Testis (tissue), 3 donors: ENCODE data around the gene HOXA6. TPM values are rescaled to one million over a fixed set of nuclear protein-coding genes. Genes with fewer than 3 reads are reported as not detected.

ENCODE experiments used
- DNase-seq: peaks from one replicate; pipeline ENCODE4 v3.0.0-alpha.2; 2019
- H3K27ac ChIP-seq, 2 donors: fragments of 200-600 bp; sonication (generic); one replicate each; pipeline ENCODE4 v1.5.1; 2019
- H3K27me3 ChIP-seq: fragments of 200-600 bp; sonication (generic); one replicate; pipeline ENCODE4 v1.5.1; 2019
- H3K36me3 ChIP-seq: fragments of 200-600 bp; sonication (generic); one replicate; pipeline ENCODE4 v1.5.1; 2017; ENCODE audit warnings: low read depth; ENCODE audit errors: missing control alignments
- H3K4me1 ChIP-seq: fragments of 200-600 bp; sonication (generic); one replicate; pipeline ENCODE4 v1.5.1; 2019
- H3K4me3 ChIP-seq, 2 donors: fragments of 200-600 bp; sonication (generic); one replicate each; pipeline ENCODE4 v1.5.1; 2017 to 2019
- H3K9me3 ChIP-seq: fragments of 200-600 bp; sonication (generic); one replicate; pipeline ENCODE4 v1.5.1; 2017
- POLR2A ChIP-seq: fragments of 450-650 bp; IDR thresholded peaks from one replicate; pipeline ENCODE4 v1.6.1; 2017; ENCODE audit warnings: antibody characterized with exemption, mild to moderate bottlenecking, moderate library complexity
- WGBS, 2 donors: methylation state at CpG; one replicate each; pipeline ENCODE4 v1.1.5; 2018; 5-methylcytosine and 5-hydroxymethylcytosine counted together
- intact Hi-C: fragments of 100-400 bp; cut with DNase I; formaldehyde crosslinking; loops from one replicate; pipeline ENCODE4 v1.15.1; 2023; ENCODE audit warnings: low total_unique reads
- polyA plus RNA-seq: library from polyadenylated mRNA; stranded (reverse); fragments of 350-450 nt; fragmentation: Illumina TruSeq; extraction: RNeasy Lipid Tissue Mini Kit (QIAGEN cat#74804); gene quantifications from one replicate; pipeline ENCODE4 v1.2.3, GENCODE V29; 2014; ENCODE audit warnings: low read depth, low replicate concordance; ENCODE audit not compliant: insufficient read depth
- total RNA-seq, 2 donors: library from RNA; depleted of rRNA; stranded (reverse); fragments of >200 nt; gene quantifications; one replicate each; pipeline ENCODE4 v1.2.3, GENCODE V29; 2016
- TF ChIP-seq, protein P1 (sequence below), 3 experiments: fragments of 450-650 bp in 2 of 3; fragments of 200-600 bp in 1 of 3; sonication (generic) in 1 of 3; IDR thresholded peaks; one replicate each; pipeline ENCODE4 v1.5.1; 2016 to 2019; ENCODE audit warnings: antibody characterized with exemption in 3 of 3, mild to moderate bottlenecking in 2 of 3, moderate library complexity in 1 of 3

The HOXA6 gene
- total and polyA plus RNA-seq, 3 donors from 2014 or later, result 0.37 TPM; not detected in 2

DNA sequence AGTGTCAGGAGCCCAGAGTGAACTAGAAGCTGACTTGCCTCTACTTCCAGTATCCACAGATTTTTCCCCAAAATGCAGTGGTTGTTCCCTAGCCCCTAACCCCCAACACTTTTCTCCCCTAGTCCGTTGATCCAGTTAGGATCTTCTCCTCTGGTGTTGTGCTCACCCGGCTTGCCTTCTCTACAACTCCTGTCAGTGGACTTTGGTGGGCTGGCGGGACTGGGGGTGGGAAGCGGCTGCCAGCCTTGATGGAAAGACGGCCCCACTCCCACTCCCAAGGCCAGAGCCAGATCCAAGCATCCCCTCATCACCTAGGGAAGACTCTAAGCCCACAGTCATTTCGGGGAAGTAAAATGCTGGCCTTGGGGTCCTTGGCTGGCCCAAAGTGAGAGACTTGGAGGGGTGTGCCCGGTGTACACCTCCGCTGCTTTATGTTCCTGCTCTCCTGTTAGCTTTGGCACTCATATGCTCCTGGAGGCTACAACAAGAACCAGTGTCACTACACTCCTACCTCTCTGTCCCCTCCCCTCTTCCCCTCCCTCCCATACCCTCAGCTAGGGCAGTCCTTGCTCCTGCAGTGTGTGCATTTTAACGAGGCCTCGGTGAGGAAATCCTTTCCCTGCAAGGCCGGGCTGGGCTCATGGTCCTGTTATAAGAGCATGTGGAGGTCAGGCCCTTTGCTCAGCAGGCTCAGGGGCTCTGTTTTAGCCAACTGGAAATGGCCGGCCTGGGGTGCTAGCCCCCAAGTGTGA, 27.5 kb upstream of the HOXA6 start:
- Histone ChIP-seq H3K27me3 (no peaks in the 10 kb centered on the region), H3K36me3 (no peaks in the 10 kb centered on the region), H3K4me1 (peaks cover 12% of the 10 kb centered on the region), H3K9me3 (no peaks in the 10 kb centered on the region), H3K4me3 (no peak overlapping the region), H3K27ac (no peak overlapping the region)
- WGBS, 2 donors, result 48 to 54% methylated on average over 11 to 12 of the region's 12 CpGs
- DNase-seq, result no peak
- no peak for TF ChIP-seq POLR2A
- TF ChIP-seq, protein P1, sequence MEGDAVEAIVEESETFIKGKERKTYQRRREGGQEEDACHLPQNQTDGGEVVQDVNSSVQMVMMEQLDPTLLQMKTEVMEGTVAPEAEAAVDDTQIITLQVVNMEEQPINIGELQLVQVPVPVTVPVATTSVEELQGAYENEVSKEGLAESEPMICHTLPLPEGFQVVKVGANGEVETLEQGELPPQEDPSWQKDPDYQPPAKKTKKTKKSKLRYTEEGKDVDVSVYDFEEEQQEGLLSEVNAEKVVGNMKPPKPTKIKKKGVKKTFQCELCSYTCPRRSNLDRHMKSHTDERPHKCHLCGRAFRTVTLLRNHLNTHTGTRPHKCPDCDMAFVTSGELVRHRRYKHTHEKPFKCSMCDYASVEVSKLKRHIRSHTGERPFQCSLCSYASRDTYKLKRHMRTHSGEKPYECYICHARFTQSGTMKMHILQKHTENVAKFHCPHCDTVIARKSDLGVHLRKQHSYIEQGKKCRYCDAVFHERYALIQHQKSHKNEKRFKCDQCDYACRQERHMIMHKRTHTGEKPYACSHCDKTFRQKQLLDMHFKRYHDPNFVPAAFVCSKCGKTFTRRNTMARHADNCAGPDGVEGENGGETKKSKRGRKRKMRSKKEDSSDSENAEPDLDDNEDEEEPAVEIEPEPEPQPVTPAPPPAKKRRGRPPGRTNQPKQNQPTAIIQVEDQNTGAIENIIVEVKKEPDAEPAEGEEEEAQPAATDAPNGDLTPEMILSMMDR (IDR thresholded peaks at IDR 0.05), result no peak
- intact Hi-C loops, result no loop called here

DNA sequence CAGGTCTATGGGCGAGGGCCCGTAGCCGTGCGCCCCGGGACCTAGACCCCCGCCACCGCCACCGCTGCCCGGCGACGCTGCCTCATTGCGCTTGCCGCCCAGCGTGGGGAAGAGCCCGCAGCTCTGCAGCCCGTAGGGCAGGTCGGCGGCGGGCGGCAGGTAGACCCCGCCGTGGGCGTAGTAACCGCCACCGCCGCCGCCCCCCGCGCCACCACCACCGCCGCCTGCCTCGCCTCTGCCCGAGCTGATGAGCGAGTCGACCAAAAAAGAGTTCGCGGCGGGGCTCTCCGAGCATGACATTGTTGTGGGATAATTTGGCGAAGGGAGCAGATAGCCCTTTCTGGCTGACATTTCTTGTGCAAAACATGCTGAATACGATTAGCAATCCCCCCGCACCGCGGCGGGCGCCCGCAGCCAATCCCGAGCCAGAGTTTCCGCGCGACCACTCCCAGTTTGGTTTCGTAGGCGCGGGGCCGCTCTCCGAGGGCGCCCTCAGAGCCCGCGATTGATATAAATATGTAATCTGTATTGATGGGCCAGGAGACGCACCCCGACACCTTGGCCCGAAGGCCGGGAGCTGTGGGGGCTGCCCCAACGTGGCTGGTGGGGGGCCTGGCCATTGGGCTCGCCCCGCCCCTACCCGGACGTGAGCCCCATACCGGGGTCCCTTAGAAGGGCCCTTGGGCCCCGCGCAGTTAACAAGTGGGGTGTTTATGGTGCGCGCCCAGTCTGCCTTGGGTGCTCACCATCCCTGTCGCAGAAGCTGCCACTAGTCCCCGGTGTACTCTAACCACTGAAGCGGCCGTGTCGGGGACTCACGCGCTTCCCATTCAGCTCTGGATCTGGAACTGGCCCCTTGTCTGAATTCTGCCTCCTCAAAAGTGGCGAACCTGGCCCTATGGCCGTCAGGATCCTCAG, 26.6 kb upstream of the HOXA6 start, which contains the start of gene HOXA10:
HOXA10 (minus strand) TSS at position 365 of the 918 bp plus-strand sequence; CDS start at position 351, 14 bp downstream.
- no peak for DNase-seq
- Histone ChIP-seq H3K4me1 (peaks cover 12% of the 10 kb centered on the region), H3K27ac (no peak within 1 kb of the TSS), H3K9me3 (no peaks in the 10 kb centered on the region), H3K4me3 (peak within 1 kb of the TSS; percentile 39 to 53), H3K36me3 (no peaks in the 10 kb centered on the region), H3K27me3 (no peaks in the 10 kb centered on the region)
- TF ChIP-seq, protein P1 (IDR thresholded peaks at IDR 0.05), result no peak
- TF ChIP-seq POLR2A, result no peak
- 8 to 15% methylated on average over 6 to 73 of the region's 82 CpGs for WGBS, 2 donors
- intact Hi-C loops, result no loop called here

DNA sequence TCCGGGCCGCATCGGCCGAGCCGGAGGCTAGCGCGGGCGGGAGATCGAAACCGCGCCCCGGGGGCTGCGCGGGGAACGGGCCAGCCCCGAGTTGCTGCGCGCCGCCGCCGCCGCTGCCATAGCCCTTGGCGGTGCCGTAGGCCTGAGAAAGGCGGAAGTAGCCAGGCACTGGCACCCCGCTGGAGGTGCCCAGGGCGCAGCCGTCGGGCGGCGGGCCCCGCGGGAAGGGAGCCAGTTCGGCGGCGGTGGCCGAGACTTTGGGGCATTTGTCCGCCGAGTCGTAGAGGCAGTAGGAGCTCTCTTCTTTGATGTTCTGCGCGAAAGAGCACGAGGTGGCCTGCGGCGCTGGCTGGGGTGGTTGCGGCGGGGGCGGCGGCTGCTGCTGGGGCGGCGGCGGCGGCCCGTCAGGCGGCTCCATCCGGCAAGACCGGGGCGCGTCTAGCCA, 26.0 kb upstream of the HOXA6 start:
- H3K4me1 ChIP-seq, result peaks cover 12% of the 10 kb centered on the region
- H3K27ac ChIP-seq, result no peak overlapping the region
- DNase-seq, result no peak
- H3K36me3 ChIP-seq, result no peaks in the 10 kb centered on the region
- no peaks in the 10 kb centered on the region for H3K9me3 ChIP-seq
- TF ChIP-seq POLR2A, result no peak
- TF ChIP-seq, protein P1 (IDR thresholded peaks at IDR 0.05), result no peak
- intact Hi-C loops, result no loop called here
- no peaks in the 10 kb centered on the region for H3K27me3 ChIP-seq
- 0 to 1% methylated on average over 18 to 24 of the region's 59 CpGs for WGBS, 2 donors
- H3K4me3 ChIP-seq, result peak overlapping the region; percentile 39 to 53

DNA sequence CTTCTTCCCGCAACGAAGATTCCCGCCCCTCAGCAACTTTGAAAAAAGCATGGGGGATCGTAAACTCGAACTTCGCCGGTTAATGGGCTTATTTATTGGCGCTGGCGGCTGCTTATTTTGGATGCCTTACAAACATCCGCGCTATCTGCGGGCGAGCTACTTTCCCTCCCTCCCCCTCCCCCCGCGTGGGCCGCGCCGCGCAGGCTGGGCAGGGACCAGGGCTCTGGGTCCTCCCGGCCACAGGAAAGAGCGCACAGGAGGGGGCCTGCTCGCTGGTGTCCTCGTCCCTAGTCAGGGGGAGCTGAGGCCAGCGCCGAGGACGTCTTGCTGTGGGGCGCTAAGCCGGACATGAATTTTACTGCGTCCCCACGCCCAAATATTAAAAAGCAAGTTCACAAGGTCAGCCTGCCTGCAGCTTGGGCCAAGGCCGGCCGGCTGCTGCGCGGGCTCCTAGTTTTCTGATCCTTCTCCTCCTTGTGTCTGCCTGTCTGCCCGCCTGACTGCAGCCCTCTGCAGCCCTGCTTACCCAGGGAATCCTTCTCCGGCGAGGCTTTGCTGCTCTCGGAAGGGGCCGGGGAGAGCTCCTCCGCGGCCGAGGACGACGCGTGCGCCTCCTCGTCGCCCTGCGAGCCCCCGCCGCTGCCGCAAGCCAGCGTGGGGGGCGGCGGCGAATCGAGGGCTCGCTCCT, 25.4 kb upstream of the HOXA6 start:
- Histone ChIP-seq H3K4me1 (peaks cover 12% of the 10 kb centered on the region), H3K4me3 (peak overlapping the region; percentile 39 to 53), H3K27ac (no peak overlapping the region), H3K27me3 (no peaks in the 10 kb centered on the region), H3K9me3 (no peaks in the 10 kb centered on the region), H3K36me3 (no peaks in the 10 kb centered on the region)
- intact Hi-C loops, result no loop called here
- 0 to 5% methylated on average over 8 to 52 of the region's 58 CpGs for WGBS, 2 donors
- DNase-seq, result no peak
- TF ChIP-seq POLR2A, result no peak
- TF ChIP-seq, protein P1 (IDR thresholded peaks at IDR 0.05), result no peak
